GM23248 (cell line): Measurements from ENCODE around the gene IL3RA. TPM values are rescaled to one million over a fixed set of nuclear protein-coding genes. Genes with fewer than 3 reads are reported as not detected.

Experiments
- DNase-seq: peaks from one replicate; pipeline ENCODE4 v3.0.0-alpha.2; 2015
- H2AFZ ChIP-seq: fragments of 200-600 bp; sonication (generic); 2 replicates; pipeline ENCODE4 v1.6.1; 2016; ENCODE audit warnings: antibody characterized with exemption
- H3F3A ChIP-seq: fragments of 200-600 bp; sonication (generic); 2 replicates; pipeline ENCODE4 v1.6.1; 2016; ENCODE audit warnings: mild to moderate bottlenecking, antibody characterized with exemption, mixed run types; ENCODE audit not compliant: insufficient read depth
- H3K27ac ChIP-seq: fragments of 200-600 bp; sonication (generic); 2 replicates; pipeline ENCODE4 v1.5.1; 2016; ENCODE audit warnings: mild to moderate bottlenecking
- H3K27me3 ChIP-seq: fragments of 200-600 bp; sonication (generic); replicated peaks from 2 replicates; pipeline ENCODE4 v1.6.1; 2016; ENCODE audit warnings: mild to moderate bottlenecking; ENCODE audit not compliant: insufficient read depth
- H3K36me3 ChIP-seq: fragments of 200-600 bp; sonication (generic); 2 replicates; pipeline ENCODE4 v1.6.1; 2016; ENCODE audit warnings: low read depth, mild to moderate bottlenecking
- H3K4me1 ChIP-seq: fragments of 200-600 bp; sonication (generic); 2 replicates; pipeline ENCODE4 v1.6.1; 2016; ENCODE audit warnings: mild to moderate bottlenecking; ENCODE audit not compliant: insufficient read depth
- H3K4me2 ChIP-seq: fragments of 200-600 bp; sonication (generic); one replicate; pipeline ENCODE4 v1.6.1; 2016; ENCODE audit warnings: mild to moderate bottlenecking; ENCODE audit not compliant: unreplicated experiment
- H3K4me3 ChIP-seq: fragments of 200-600 bp; sonication (generic); 2 replicates; pipeline ENCODE4 v1.5.1; 2016; ENCODE audit warnings: mild to moderate bottlenecking
- H3K79me2 ChIP-seq: fragments of 200-600 bp; sonication (generic); 2 replicates; pipeline ENCODE4 v1.6.1; 2016; ENCODE audit warnings: mild to moderate bottlenecking; ENCODE audit not compliant: insufficient read depth
- H3K9ac ChIP-seq: fragments of 200-600 bp; sonication (generic); 2 replicates; pipeline ENCODE4 v1.6.1; 2016; ENCODE audit warnings: mild to moderate bottlenecking
- H3K9me2 ChIP-seq: fragments of 200-600 bp; sonication (generic); 2 replicates; pipeline ENCODE4 v1.6.1; 2016; ENCODE audit warnings: mixed run types, mild to moderate bottlenecking, moderate library complexity; ENCODE audit not compliant: insufficient read depth
- H3K9me3 ChIP-seq: fragments of 200-600 bp; sonication (generic); one replicate; pipeline ENCODE4 v1.6.1; 2017; ENCODE audit warnings: low read depth
- H4K20me1 ChIP-seq: fragments of 200-600 bp; sonication (generic); 2 replicates; pipeline ENCODE4 v1.6.0; 2016; ENCODE audit not compliant: insufficient read depth
- EZH2 ChIP-seq: fragments of 200-600 bp; sonication (generic); IDR thresholded peaks from 2 replicates; pipeline ENCODE4 v1.6.1; 2018; ENCODE audit warnings: antibody characterized with exemption, mild to moderate bottlenecking; ENCODE audit not compliant: insufficient read depth, poor library complexity, severe bottlenecking
- EZH2phosphoT487 ChIP-seq: fragments of 200-600 bp; sonication (generic); IDR thresholded peaks from 2 replicates; pipeline ENCODE4 v1.6.1; 2018; ENCODE audit warnings: antibody characterized with exemption, moderate library complexity, mild to moderate bottlenecking, low read depth; ENCODE audit not compliant: insufficient read depth
- WGBS, 2 experiments: methylation state at CpG; one replicate each; pipeline ENCODE4 v1.1.6; 2015 to 2017; ENCODE audit warnings: low lambda C conversion rate in 2 of 2, low coverage in 1 of 2; ENCODE audit errors: missing lambda C conversion rate in 2 of 2; 5-methylcytosine and 5-hydroxymethylcytosine counted together
- in situ Hi-C: fragments of 300-500 bp; cut with MboI; formaldehyde crosslinking; loops from 2 replicates; pipeline ENCODE4 v1.15.0; 2020
- polyA plus RNA-seq: library from polyadenylated mRNA; unstranded; fragments of >200 nt; fragmentation: Nextera tagmentation; extraction: Ambion mirVana; gene quantifications from 2 replicates; pipeline ENCODE4 v1.2.1, GENCODE V29; 2016
- total RNA-seq: library from RNA; depleted of rRNA; stranded (reverse); fragments of >200 nt; shearing (Covaris generic); gene quantifications from 2 replicates; pipeline ENCODE4 v1.2.3, GENCODE V29; 2014

Gene IL3RA
- total and polyA plus RNA-seq, 2 experiments from 2014 or later = 0.30 TPM; not detected in 1

DNA sequence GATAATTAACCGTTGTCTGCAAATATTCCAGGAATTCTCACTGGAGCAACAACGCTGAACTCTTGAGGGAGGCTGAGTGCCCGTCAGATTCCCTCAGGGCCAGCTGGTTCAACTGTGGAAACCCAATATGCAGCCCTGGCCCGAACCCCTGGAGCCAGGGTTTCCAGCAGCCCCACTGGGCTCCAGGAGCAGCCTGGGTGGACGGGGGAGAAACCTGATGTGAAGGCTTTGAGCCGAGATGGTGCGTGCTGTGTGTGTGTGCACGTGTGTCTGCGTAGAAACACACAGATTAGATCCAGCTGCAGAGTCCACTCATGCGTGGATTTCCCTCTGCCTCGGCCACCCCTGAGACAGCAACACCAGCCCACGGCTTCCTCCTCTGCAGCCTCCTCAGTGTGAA lies 74.7 kb downstream of the IL3RA start:
- in situ Hi-C loops = no loop called here
- H4K20me1 ChIP-seq = no peaks in the 10 kb centered on the region
- 78 to 82% methylated on average over 12 of the region's 12 CpGs for WGBS, 2 experiments
- H3K27ac ChIP-seq = no peak overlapping the region
- H2AFZ ChIP-seq = no peak overlapping the region
- H3K36me3 ChIP-seq = no peaks in the 10 kb centered on the region; the same call in 1 of the 2 replicates
- H3K4me3 ChIP-seq = no peak overlapping the region
- no peaks in the 10 kb centered on the region for H3K4me1 ChIP-seq
- H3K4me2 ChIP-seq = no peak overlapping the region
- H3K9me2 ChIP-seq = no peaks in the 10 kb centered on the region
- no peaks in the 10 kb centered on the region for H3K9me3 ChIP-seq
- no peak overlapping the region for H3K9ac ChIP-seq
- no peak for TF ChIP-seq EZH2phosphoT487
- no peak for TF ChIP-seq EZH2
- no peaks in the 10 kb centered on the region for H3K27me3 ChIP-seq
- H3F3A ChIP-seq = no peaks in the 10 kb centered on the region
- no peak for DNase-seq
- no peaks in the 10 kb centered on the region for H3K79me2 ChIP-seq

DNA sequence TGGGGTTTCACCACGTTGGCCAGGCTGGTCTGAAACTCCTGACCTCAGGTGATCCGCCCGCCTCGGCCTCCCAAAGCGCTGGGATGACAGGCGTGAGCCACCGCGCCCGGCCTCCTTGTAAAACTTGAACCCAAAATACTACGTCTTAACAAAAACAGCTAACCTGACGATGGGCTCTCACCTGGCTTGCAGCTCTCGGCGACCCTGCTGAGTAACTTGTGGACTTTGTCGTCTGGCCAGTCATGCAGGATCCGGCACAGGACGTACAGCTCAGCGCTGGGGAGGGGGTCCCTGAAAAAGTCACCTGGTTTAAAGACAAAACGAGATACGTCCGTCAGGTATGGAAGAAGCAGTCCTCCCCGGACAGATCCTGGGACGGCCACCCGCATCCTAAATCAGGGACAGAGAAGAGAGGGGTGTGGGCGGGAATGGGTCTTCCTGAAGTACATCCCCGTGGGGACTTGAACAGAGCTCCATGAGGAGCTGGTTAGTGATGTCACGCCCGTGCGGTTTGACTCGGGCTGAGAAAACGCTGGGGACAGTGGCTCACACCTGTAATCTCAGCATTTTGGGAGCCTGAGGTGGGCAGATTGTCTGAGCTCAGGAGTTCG lies 76.1 kb downstream of the IL3RA start:
- 92 to 99% methylated on average over 26 to 31 of the region's 31 CpGs for WGBS, 2 experiments

DNA sequence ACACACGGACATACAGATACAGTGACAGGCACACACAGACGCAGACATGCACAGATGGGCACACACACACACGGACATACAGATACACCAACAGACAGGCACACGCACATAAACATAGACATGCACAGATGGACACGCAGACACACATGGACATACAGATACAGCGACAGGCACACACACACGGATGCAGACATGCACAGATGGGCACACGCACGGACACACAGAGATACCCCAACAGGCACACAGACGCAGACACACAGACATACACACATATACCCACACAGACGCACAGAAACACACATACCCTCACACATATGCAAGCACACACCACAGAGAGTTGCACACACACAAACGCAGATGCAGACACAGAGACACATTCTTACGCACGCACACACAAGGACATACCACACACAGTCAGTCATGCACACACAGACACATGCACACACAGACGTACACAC lies 79.8 kb downstream of the IL3RA start:
- Histone ChIP-seq H3K27ac (no peak overlapping the region), H3K4me3 (no peak overlapping the region), H3K4me2 (no peak overlapping the region), H3K79me2 (no peaks in the 10 kb centered on the region), H3K36me3 (no peaks in the 10 kb centered on the region; the same call in 1 of the 2 replicates), H3K9me3 (no peaks in the 10 kb centered on the region), H3F3A (no peaks in the 10 kb centered on the region), H3K4me1 (no peaks in the 10 kb centered on the region), H2AFZ (no peak overlapping the region), H3K9ac (no peak overlapping the region), H3K9me2 (no peaks in the 10 kb centered on the region), H4K20me1 (no peaks in the 10 kb centered on the region), H3K27me3 (no peaks in the 10 kb centered on the region)
- DNase-seq = no peak
- in situ Hi-C loops = no loop called here
- no peak for TF ChIP-seq EZH2phosphoT487
- no peak for TF ChIP-seq EZH2
- WGBS, 2 experiments = 76 to 77% methylated on average over 13 to 15 of the region's 15 CpGs

More for the DNA sequence above, 76.1 kb downstream of the IL3RA start:
- no peaks in the 10 kb centered on the region for H3K9me3 ChIP-seq
- H3K9ac ChIP-seq = no peak overlapping the region
- no peak overlapping the region for H3K27ac ChIP-seq
- TF ChIP-seq EZH2phosphoT487 (no peak), EZH2 (no peak)
- DNase-seq = no peak
- no peak overlapping the region for H2AFZ ChIP-seq
- H4K20me1 ChIP-seq = no peaks in the 10 kb centered on the region
- H3K4me3 ChIP-seq = no peak overlapping the region
- H3K4me1 ChIP-seq = no peaks in the 10 kb centered on the region
- no peaks in the 10 kb centered on the region; the same call in 1 of the 2 replicates for H3K36me3 ChIP-seq
- no peaks in the 10 kb centered on the region for H3K27me3 ChIP-seq
- in situ Hi-C loops = no loop called here
- H3K4me2 ChIP-seq = no peak overlapping the region
- no peaks in the 10 kb centered on the region for H3K9me2 ChIP-seq
- no peaks in the 10 kb centered on the region for H3F3A ChIP-seq
- no peaks in the 10 kb centered on the region for H3K79me2 ChIP-seq

DNA sequence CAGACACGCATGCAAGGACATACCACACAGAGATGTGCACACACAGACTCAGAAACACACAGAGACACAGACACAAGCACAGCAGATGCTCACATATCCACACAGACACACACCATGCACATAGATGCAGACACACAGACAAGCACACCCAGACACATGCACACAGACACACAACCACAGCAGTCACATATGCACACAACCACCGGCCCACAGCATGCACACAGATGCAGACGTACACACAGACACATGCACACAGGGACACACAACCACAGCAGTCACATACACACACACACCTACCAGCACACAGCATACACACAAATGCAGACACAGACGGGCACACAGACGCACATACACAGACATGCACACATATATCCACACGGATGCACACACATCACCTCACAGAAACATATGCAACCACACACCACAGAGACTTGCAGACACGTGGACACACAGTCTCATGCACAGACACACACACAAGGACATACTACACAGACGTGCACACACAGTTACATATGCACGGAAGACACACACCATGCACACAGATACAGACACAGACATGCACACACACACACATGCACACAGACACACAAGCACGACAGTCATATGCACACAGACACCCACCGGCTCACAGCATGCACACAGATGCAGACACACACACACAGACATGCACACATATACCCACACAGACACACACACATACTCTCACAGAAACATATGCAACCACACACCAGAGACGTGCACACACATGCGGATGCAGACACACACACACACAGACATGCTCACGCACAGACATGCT lies 80.6 kb downstream of the IL3RA start:
- H3F3A ChIP-seq = no peaks in the 10 kb centered on the region
- no peaks in the 10 kb centered on the region for H3K79me2 ChIP-seq
- no peaks in the 10 kb centered on the region for H3K9me2 ChIP-seq
- H3K9ac ChIP-seq = no peak overlapping the region
- no peaks in the 10 kb centered on the region for H3K9me3 ChIP-seq
- no peaks in the 10 kb centered on the region for H4K20me1 ChIP-seq
- no peak overlapping the region for H3K4me2 ChIP-seq
- no peak for DNase-seq
- 70% methylated on average over 14 of the region's 14 CpGs for WGBS, 2 experiments
- H3K27me3 ChIP-seq = no peaks in the 10 kb centered on the region
- no peak for TF ChIP-seq EZH2phosphoT487
- no peak for TF ChIP-seq EZH2
- H2AFZ ChIP-seq = no peak overlapping the region
- H3K4me3 ChIP-seq = no peak overlapping the region
- in situ Hi-C loops = no loop called here
- no peak overlapping the region for H3K27ac ChIP-seq
- H3K36me3 ChIP-seq = no peaks in the 10 kb centered on the region; the same call in 1 of the 2 replicates
- H3K4me1 ChIP-seq = no peaks in the 10 kb centered on the region
